ENCODE results near the gene ADAMTSL4. TPM values are rescaled to one million over a fixed set of nuclear protein-coding genes. Genes with fewer than 3 reads are reported as not detected.

ADAMTSL4 gene
- total RNA-seq, 1 donor from 2014 or later, result not detected

GRCh38 chr1:150514913-150515327 lies 34.3 kb upstream of the ADAMTSL4 start:
- Histone ChIP-seq H2AFZ (replicated peaks) (peak overlapping the region; percentile 71), H3K9ac (peak overlapping the region; percentile 38), H3K79me2 (ENCODE audit: low read depth) (no peaks in the 10 kb centered on the region), H3K36me3 (no peaks in the 10 kb centered on the region), H3K27ac (no peak overlapping the region), H3K9me3 (ENCODE audit: low read depth) (no peaks in the 10 kb centered on the region), H3F3A (ENCODE audit: low read depth) (peaks cover 24% of the 10 kb centered on the region), H3K4me3 (peak overlapping the region; percentile 66), H3K27me3 (no peaks in the 10 kb centered on the region), H4K20me1 (ENCODE audit: low read depth) (no peaks in the 10 kb centered on the region), H3K4me1 (peaks cover 13% of the 10 kb centered on the region), H3K4me2 (peak overlapping the region; percentile 78)
- DNase-seq (ENCODE audit: low spot score), result no peak
- H3K27me3 Mint-ChIP-seq (ENCODE audit: insufficient read depth, low read depth), result peaks cover 9% of the 10 kb centered on the region
- TF ChIP-seq EZH2 (IDR thresholded peaks at IDR 0.05) (no peak), CTCF (IDR thresholded peaks at IDR 0.05) (no peak), EZH2phosphoT487 (IDR thresholded peaks at IDR 0.05) (no peak)
- no peak overlapping the region for H3K27ac Mint-ChIP-seq
- peaks cover 17% of the 10 kb centered on the region for H3K36me3 Mint-ChIP-seq
- H3K4me1 Mint-ChIP-seq, result peaks cover 21% of the 10 kb centered on the region
- no peaks in the 10 kb centered on the region for H3K9me3 Mint-ChIP-seq
- H3K4me3 Mint-ChIP-seq, result peak overlapping the region; percentile 92

GRCh38 chr1:150515328-150516049 lies 33.7 kb upstream of the ADAMTSL4 start, which contains the start of gene FALEC:
FALEC (plus strand) TSS chr1:150515752.
- DNase-seq (ENCODE audit: low spot score), result peak; percentile 99
- H3K36me3 ChIP-seq, result no peaks in the 10 kb centered on the region
- peaks cover 8% of the 10 kb centered on the region for H3K27me3 Mint-ChIP-seq (ENCODE audit: insufficient read depth, low read depth)
- no peaks in the 10 kb centered on the region for H4K20me1 ChIP-seq (ENCODE audit: low read depth)
- peaks cover 13% of the 10 kb centered on the region for H3K4me1 ChIP-seq
- H3K9me3 ChIP-seq (ENCODE audit: low read depth), result no peaks in the 10 kb centered on the region
- H3K27ac Mint-ChIP-seq, result peak within 1 kb of the TSS; percentile 57
- peak within 1 kb of the TSS; percentile 66 for H3K4me3 ChIP-seq
- H3K4me2 ChIP-seq, result peak within 1 kb of the TSS; percentile 79
- no peaks in the 10 kb centered on the region for H3K9me3 Mint-ChIP-seq
- peak within 1 kb of the TSS; percentile 85 for H2AFZ ChIP-seq (replicated peaks)
- H3K27ac ChIP-seq, result no peak within 1 kb of the TSS
- peaks cover 21% of the 10 kb centered on the region for H3K4me1 Mint-ChIP-seq
- no peaks in the 10 kb centered on the region for H3K27me3 ChIP-seq
- H3K36me3 Mint-ChIP-seq, result peaks cover 16% of the 10 kb centered on the region
- H3K4me3 Mint-ChIP-seq, result peak within 1 kb of the TSS; percentile 92
- peaks cover 24% of the 10 kb centered on the region for H3F3A ChIP-seq (ENCODE audit: low read depth)
- no peaks in the 10 kb centered on the region for H3K79me2 ChIP-seq (ENCODE audit: low read depth)
- peak within 1 kb of the TSS; percentile 38 for H3K9ac ChIP-seq
- TF ChIP-seq EZH2 (IDR thresholded peaks at IDR 0.05) (no peak), CTCF (IDR thresholded peaks at IDR 0.05) (peak; percentile 14)

- Mint-ChIP-seq H3K4me1 (peaks cover 21% of the 10 kb centered on the region), H3K4me3 (peak overlapping the region; percentile 92), H3K27me3 (ENCODE audit: insufficient read depth, low read depth) (peaks cover 4% of the 10 kb centered on the region), H3K36me3 (peaks cover 12% of the 10 kb centered on the region), H3K27ac (no peak overlapping the region), H3K9me3 (no peaks in the 10 kb centered on the region)
- Histone ChIP-seq H3K36me3 (no peaks in the 10 kb centered on the region), H3K4me2 (peak overlapping the region; percentile 79), H3K9ac (no peak overlapping the region), H3K4me1 (peaks cover 13% of the 10 kb centered on the region), H3K27ac (no peak overlapping the region), H4K20me1 (ENCODE audit: low read depth) (no peaks in the 10 kb centered on the region), H3F3A (ENCODE audit: low read depth) (peaks cover 24% of the 10 kb centered on the region), H3K4me3 (peak overlapping the region; percentile 66), H2AFZ (replicated peaks) (peak overlapping the region; percentile 85), H3K9me3 (ENCODE audit: low read depth) (no peaks in the 10 kb centered on the region), H3K79me2 (ENCODE audit: low read depth) (no peaks in the 10 kb centered on the region), H3K27me3 (no peaks in the 10 kb centered on the region)
- DNase-seq (ENCODE audit: low spot score), result peak; percentile 60
- no peak for TF ChIP-seq EZH2phosphoT487 (IDR thresholded peaks at IDR 0.05)
- no peak for TF ChIP-seq CTCF (IDR thresholded peaks at IDR 0.05)
- no peak for TF ChIP-seq EZH2 (IDR thresholded peaks at IDR 0.05)
Observed at GRCh38 chr1:150516050-150516591, 33.1 kb upstream of the ADAMTSL4 start.

Measured in neural progenitor cell (in vitro differentiated cells).